NCI-H2029 (cell line): ENCODE results near the gene PGA5.
"Not testable (repeated sequence)": the region's sequence is repeated elsewhere in the genome, so short reads cannot be mapped to it uniquely, and the experiment has no call there.

Experiments used
- DNase-seq: peaks from one replicate; lab custom pipeline; 2025; lab: John Stamatoyannopoulos, UW

PGA5 gene

GRCh38 chr11:61226457-61227137 is 14.4 kb upstream of the PGA5 start:
- not testable (repeated sequence) for DNase-seq

- not testable (repeated sequence) for DNase-seq
Observed at GRCh38 chr11:61229458-61229857, 11.5 kb upstream of the PGA5 start.

GRCh38 chr11:61231033-61231432 is 9.9 kb upstream of the PGA5 start:
- DNase-seq: not testable (repeated sequence)

- DNase-seq: not testable (repeated sequence)
Observed at GRCh38 chr11:61231585-61231984, 9.4 kb upstream of the PGA5 start.

- not testable (repeated sequence) for DNase-seq
Observed at GRCh38 chr11:61232548-61233145, 8.3 kb upstream of the PGA5 start.

GRCh38 chr11:61237130-61237529 is 3.8 kb upstream of the PGA5 start:
- not testable (repeated sequence) for DNase-seq

- not testable (repeated sequence) for DNase-seq
Observed at GRCh38 chr11:61240288-61240687, 687 bp upstream of the PGA5 start.

- not testable (repeated sequence) for DNase-seq
Observed at GRCh38 chr11:61241526-61241925, 551 bp downstream of the PGA5 start.

- DNase-seq: not testable (repeated sequence)
Observed at GRCh38 chr11:61245284-61245964, 4.4 kb downstream of the PGA5 start.

- not testable (repeated sequence) for DNase-seq
Observed at GRCh38 chr11:61248071-61248470, 7.1 kb downstream of the PGA5 start.

- DNase-seq: not testable (repeated sequence)
Observed at GRCh38 chr11:61249201-61249600, 8.2 kb downstream of the PGA5 start.

- not testable (repeated sequence) for DNase-seq
Observed at GRCh38 chr11:61250796-61251765, 10.1 kb downstream of the PGA5 start.

- DNase-seq: not testable (repeated sequence)
Observed at GRCh38 chr11:61252332-61252731, 11.4 kb downstream of the PGA5 start.

- DNase-seq: peak; percentile 15
Observed at GRCh38 chr11:61254403-61255025, 13.5 kb downstream of the PGA5 start.

- DNase-seq: no peak
Observed at GRCh38 chr11:61256710-61257482, 15.9 kb downstream of the PGA5 start.

- no peak for DNase-seq
Observed at GRCh38 chr11:61258546-61258945, 17.6 kb downstream of the PGA5 start.

- no peak for DNase-seq
Observed at GRCh38 chr11:61259363-61259762, 18.4 kb downstream of the PGA5 start.

- no peak for DNase-seq
Observed at GRCh38 chr11:61264371-61264770, 23.4 kb downstream of the PGA5 start.

- DNase-seq: no peak
Observed at GRCh38 chr11:61264795-61265194, 23.8 kb downstream of the PGA5 start.

GRCh38 chr11:61265357-61265756 is 24.4 kb downstream of the PGA5 start:
- no peak for DNase-seq

- DNase-seq: no peak
Observed at GRCh38 chr11:61266602-61267001, 25.6 kb downstream of the PGA5 start.
